ENCODE measurements around the gene TM2D3.

DNA sequence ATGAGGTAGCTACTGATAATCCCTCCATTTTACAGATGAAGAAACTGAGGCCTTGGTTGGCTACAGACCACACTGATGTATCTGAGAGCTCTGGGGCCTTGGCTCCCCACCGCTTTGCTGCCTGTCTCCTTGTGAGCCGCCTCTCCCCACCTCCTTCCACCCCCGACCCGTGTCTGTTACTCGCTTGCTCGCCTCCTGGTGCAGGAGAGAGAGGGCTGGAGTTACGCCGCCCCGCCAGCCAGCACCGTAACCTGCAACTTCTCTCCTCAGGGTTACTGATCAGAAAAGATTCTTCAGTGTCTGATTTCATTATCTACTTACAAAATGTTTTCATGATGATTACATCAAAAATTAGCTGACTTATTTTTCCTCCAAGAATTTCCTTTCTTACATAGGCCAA is 34.1 kb downstream of the TM2D3 start:
- TF ChIP-seq EZH2phosphoT487 (IDR thresholded peaks at IDR 0.05; ENCODE audit: insufficient read depth, low read depth) = no peak
- no peak for TF ChIP-seq EZH2 (IDR thresholded peaks at IDR 0.05; ENCODE audit: insufficient read depth, poor library complexity, severe bottlenecking)

Data from GM23248 (cell line).